ENCODE measurements around the gene KCNG2. TPM values are rescaled to one million over a fixed set of nuclear protein-coding genes. Genes with fewer than 3 reads are reported as not detected.

KCNG2 gene
- total RNA-seq, 1 donor, result not detected

DNA sequence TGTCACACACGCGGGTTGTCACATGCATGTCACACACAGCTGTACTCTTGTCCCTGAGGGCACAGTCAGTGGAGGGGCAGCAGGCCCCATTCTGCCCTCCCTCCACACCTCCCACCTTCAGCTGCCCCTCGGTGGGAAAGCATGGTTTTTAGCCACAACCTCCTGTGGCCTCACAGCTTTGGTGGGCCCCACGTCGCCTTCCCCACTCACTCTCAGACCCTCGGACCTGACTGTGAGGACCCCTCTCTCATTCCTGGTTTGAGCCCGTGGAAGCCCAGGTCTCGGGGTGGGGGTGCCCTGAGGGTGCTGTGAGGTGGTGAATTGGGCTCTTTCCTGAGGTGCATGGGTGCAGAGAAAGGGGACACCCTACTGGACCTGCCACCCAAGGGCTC is 19.9 kb downstream of the KCNG2 start:
- Histone ChIP-seq H3K4me1 (ENCODE audit: insufficient read depth, low read length) (no peaks in the 10 kb centered on the region), H3K27me3 (ENCODE audit: insufficient read depth, low read length) (peaks cover 27% of the 10 kb centered on the region), H4K20me1 (ENCODE audit: insufficient read depth, low read length) (no peaks in the 10 kb centered on the region), H3K4me2 (ENCODE audit: insufficient read depth, low read length) (no peak overlapping the region), H2AFZ (ENCODE audit: low read length) (no peak overlapping the region), H3K27ac (ENCODE audit: low read depth, low read length) (no peak overlapping the region), H3K79me2 (ENCODE audit: insufficient read depth, low read length) (no peaks in the 10 kb centered on the region), H3K9me3 (ENCODE audit: low read depth, low read length) (no peaks in the 10 kb centered on the region), H3K4me3 (ENCODE audit: insufficient read depth, low read length) (no peak overlapping the region), H3K36me3 (ENCODE audit: insufficient read depth, low read length) (no peaks in the 10 kb centered on the region)
- TF ChIP-seq, protein P1, sequence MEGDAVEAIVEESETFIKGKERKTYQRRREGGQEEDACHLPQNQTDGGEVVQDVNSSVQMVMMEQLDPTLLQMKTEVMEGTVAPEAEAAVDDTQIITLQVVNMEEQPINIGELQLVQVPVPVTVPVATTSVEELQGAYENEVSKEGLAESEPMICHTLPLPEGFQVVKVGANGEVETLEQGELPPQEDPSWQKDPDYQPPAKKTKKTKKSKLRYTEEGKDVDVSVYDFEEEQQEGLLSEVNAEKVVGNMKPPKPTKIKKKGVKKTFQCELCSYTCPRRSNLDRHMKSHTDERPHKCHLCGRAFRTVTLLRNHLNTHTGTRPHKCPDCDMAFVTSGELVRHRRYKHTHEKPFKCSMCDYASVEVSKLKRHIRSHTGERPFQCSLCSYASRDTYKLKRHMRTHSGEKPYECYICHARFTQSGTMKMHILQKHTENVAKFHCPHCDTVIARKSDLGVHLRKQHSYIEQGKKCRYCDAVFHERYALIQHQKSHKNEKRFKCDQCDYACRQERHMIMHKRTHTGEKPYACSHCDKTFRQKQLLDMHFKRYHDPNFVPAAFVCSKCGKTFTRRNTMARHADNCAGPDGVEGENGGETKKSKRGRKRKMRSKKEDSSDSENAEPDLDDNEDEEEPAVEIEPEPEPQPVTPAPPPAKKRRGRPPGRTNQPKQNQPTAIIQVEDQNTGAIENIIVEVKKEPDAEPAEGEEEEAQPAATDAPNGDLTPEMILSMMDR (IDR thresholded peaks at IDR 0.05; ENCODE audit: extremely low read depth, low read depth, low read length), result no peak
- no peak for DNase-seq (ENCODE audit: insufficient read length, low spot score, missing footprints)

DNA sequence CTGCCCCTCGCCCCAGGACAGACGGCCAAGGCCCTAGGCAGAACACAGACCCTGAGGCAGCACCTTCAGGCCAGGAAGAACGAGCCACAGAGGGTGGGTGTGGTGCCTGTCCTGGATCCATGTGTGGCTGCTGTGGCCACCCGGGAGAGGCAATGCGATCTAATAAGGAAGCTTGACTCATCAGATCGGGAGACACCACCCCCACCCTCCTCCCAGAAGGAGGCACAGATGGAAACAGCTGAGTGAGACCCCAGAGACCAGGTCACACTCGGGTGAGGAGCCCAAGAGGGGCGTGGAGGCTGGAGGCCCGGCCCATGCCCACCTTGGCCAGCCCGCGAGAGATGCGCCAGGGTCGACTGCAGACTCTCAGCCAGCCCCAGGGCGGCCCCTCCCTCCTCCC is 20.3 kb downstream of the KCNG2 start:
- no peak overlapping the region for H3K27ac ChIP-seq (ENCODE audit: low read depth, low read length)
- H3K4me1 ChIP-seq (ENCODE audit: insufficient read depth, low read length), result no peaks in the 10 kb centered on the region
- no peaks in the 10 kb centered on the region for H3K9me3 ChIP-seq (ENCODE audit: low read depth, low read length)
- H4K20me1 ChIP-seq (ENCODE audit: insufficient read depth, low read length), result no peaks in the 10 kb centered on the region
- H3K27me3 ChIP-seq (ENCODE audit: insufficient read depth, low read length), result peaks cover 27% of the 10 kb centered on the region
- no peak for DNase-seq (ENCODE audit: insufficient read length, low spot score, missing footprints)
- TF ChIP-seq, protein P1 (IDR thresholded peaks at IDR 0.05; ENCODE audit: extremely low read depth, low read depth, low read length), result no peak
- H2AFZ ChIP-seq (ENCODE audit: low read length), result no peak overlapping the region
- no peaks in the 10 kb centered on the region for H3K36me3 ChIP-seq (ENCODE audit: insufficient read depth, low read length)
- no peaks in the 10 kb centered on the region for H3K79me2 ChIP-seq (ENCODE audit: insufficient read depth, low read length)
- H3K4me3 ChIP-seq (ENCODE audit: insufficient read depth, low read length), result no peak overlapping the region
- no peak overlapping the region for H3K4me2 ChIP-seq (ENCODE audit: insufficient read depth, low read length)

DNA sequence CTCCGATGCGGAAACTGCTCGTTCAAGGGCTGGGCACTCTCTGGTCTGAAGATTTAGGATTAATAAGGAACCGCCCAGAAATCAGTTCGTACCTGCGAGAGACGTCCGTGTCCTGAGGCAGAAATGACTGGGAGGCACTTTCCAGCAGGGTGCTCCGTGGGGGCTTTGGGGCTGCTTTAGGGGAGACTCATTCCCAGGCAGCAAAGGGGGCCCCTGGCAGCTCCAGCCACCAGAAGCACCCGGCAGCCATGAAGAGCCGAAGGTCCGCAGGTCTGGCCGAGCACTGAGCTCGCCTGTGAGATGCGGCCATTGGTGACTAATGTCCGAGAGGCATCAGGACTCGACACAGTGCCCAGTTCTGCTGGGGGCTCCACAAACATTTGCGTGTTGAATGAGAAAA is 20.9 kb downstream of the KCNG2 start:
- Histone ChIP-seq H3K4me3 (ENCODE audit: insufficient read depth, low read length) (no peak overlapping the region), H3K4me1 (ENCODE audit: insufficient read depth, low read length) (no peaks in the 10 kb centered on the region), H3K27ac (ENCODE audit: low read depth, low read length) (no peak overlapping the region), H4K20me1 (ENCODE audit: insufficient read depth, low read length) (no peaks in the 10 kb centered on the region), H3K27me3 (ENCODE audit: insufficient read depth, low read length) (peaks cover 23% of the 10 kb centered on the region), H3K4me2 (ENCODE audit: insufficient read depth, low read length) (no peak overlapping the region), H2AFZ (ENCODE audit: low read length) (no peak overlapping the region), H3K79me2 (ENCODE audit: insufficient read depth, low read length) (no peaks in the 10 kb centered on the region), H3K36me3 (ENCODE audit: insufficient read depth, low read length) (no peaks in the 10 kb centered on the region), H3K9me3 (ENCODE audit: low read depth, low read length) (no peaks in the 10 kb centered on the region)
- TF ChIP-seq, protein P1 (IDR thresholded peaks at IDR 0.05; ENCODE audit: extremely low read depth, low read depth, low read length), result no peak
- DNase-seq (ENCODE audit: insufficient read length, low spot score, missing footprints), result no peak

DNA sequence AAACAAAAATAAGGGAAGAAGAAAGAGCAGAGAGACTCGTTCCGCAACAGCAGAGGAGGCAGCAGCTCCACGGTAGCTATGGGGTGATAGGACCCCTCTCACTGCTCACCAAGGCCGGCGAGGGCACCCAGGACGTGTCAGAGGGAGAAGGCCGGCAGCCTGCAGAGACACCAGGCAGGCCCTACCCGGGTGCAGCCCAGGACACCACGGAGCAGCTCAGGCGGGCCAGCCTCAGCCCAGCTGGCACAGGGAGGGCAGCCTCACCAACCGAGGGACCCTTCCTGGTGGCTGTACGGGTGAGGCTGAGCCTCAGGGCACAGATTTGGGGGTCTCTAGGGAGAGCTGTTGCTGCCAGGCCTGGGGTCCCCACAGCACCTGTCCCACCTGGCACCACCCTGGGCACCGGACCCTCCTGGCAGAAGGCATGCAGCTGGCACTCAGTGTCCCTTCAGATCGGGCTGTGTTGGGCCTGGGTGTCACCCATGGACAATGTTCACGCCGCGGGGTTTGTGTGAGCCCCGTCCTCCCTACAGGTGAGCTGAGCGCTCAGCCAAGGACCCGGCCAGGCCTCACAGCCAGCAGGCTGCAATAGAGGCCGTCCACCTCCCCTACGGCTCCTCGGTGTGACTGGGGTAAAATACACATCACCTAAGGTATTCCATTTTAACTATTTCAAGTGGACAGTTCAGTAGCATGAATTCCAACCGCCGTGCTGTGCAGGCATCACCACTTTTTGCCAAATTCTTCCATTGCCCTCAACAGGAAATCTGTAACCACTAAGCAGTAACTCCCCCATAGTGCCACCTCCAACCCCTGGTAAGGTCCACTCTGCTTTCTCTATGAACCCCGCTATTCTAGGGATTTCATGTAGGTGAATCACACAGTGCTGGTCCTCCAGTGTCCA is 21.6 kb downstream of the KCNG2 start:
- Histone ChIP-seq H2AFZ (ENCODE audit: low read length) (no peak overlapping the region), H3K27me3 (ENCODE audit: insufficient read depth, low read length) (peaks cover 17% of the 10 kb centered on the region), H4K20me1 (ENCODE audit: insufficient read depth, low read length) (no peaks in the 10 kb centered on the region), H3K79me2 (ENCODE audit: insufficient read depth, low read length) (no peaks in the 10 kb centered on the region), H3K9me3 (ENCODE audit: low read depth, low read length) (no peaks in the 10 kb centered on the region), H3K4me1 (ENCODE audit: insufficient read depth, low read length) (no peaks in the 10 kb centered on the region), H3K4me2 (ENCODE audit: insufficient read depth, low read length) (no peak overlapping the region), H3K36me3 (ENCODE audit: insufficient read depth, low read length) (no peaks in the 10 kb centered on the region), H3K4me3 (ENCODE audit: insufficient read depth, low read length) (no peak overlapping the region), H3K27ac (ENCODE audit: low read depth, low read length) (no peak overlapping the region)
- TF ChIP-seq, protein P1 (IDR thresholded peaks at IDR 0.05; ENCODE audit: extremely low read depth, low read depth, low read length), result no peak
- no peak for DNase-seq (ENCODE audit: insufficient read length, low spot score, missing footprints)
